ENCODE measurements around the gene RNF115.
"Not testable (repeated sequence)": the region's sequence is repeated elsewhere in the genome, so short reads cannot be mapped to it uniquely, and the experiment has no call there.

The RNF115 gene

DNA sequence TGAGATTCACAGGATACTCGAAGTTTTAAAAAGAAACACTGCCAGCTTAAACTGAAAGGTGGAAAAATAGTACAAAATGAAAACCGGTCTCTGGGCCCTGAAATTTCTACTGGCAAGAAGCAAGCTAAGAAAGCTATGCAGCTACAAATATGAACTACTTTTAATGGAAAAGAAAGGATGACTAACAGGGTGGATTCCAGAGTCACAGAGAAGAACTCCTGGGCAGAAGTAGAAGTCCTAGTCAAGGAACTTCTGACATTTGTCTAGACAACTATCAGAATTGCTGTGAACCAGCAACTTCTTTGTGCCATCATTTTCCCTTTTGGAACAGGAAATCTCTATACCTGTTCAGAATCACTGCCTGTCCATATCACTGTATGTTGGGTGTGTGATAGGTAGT is 66.5 kb downstream of the RNF115 start:
- no peak overlapping the region for H3K9ac ChIP-seq (ENCODE audit: low read length)
- H3K4me3 ChIP-seq (ENCODE audit: low read length): no peak overlapping the region
- no peaks in the 10 kb centered on the region for H3K9me3 ChIP-seq (ENCODE audit: control insufficient read depth, low read length)
- peaks cover 29% of the 10 kb centered on the region for H3K36me3 ChIP-seq (ENCODE audit: control insufficient read depth, insufficient read depth, low read length, severe bottlenecking)
- peaks cover 1% of the 10 kb centered on the region for H3K4me1 ChIP-seq (ENCODE audit: control insufficient read depth, insufficient read depth, low read length)
- DNase-seq (ENCODE audit: low read depth): no peak
- H3K27me3 ChIP-seq (replicated peaks; ENCODE audit: control insufficient read depth, insufficient read depth, low read length): no peaks in the 10 kb centered on the region

DNA sequence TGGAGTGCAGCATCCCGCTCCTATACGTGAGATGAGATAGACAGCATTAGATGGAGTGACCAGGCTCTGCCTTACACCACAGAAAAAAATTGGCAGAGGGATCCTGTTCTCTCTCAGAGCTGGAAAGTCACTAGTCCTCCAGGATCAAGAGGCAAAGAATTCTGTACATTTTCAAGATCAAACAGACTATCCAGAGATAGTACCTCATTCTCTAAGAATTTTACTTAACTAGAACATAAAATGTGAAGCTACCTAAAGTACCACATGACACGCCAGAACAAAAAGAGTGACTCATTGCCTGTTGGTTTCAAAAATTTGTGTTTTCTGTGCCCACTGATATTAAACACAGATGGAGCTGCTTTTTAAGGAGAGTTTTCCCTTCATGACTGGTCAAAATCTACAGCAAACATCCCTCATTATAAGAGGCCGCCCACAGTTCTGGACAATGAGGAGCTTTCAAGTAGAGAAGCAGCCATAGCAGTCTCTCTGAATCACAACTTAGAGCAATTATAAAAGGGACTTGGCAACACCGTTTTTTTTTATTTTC is 72.3 kb downstream of the RNF115 start:
- Histone ChIP-seq H3K36me3 (ENCODE audit: control insufficient read depth, insufficient read depth, low read length, severe bottlenecking) (peaks cover 39% of the 10 kb centered on the region), H3K4me1 (ENCODE audit: control insufficient read depth, insufficient read depth, low read length) (peaks cover 46% of the 10 kb centered on the region), H3K4me3 (ENCODE audit: low read length) (peak overlapping the region; percentile 19), H3K9ac (ENCODE audit: low read length) (peak overlapping the region; percentile 72), H3K9me3 (ENCODE audit: control insufficient read depth, low read length) (no peaks in the 10 kb centered on the region), H3K27me3 (replicated peaks; ENCODE audit: control insufficient read depth, insufficient read depth, low read length) (no peaks in the 10 kb centered on the region)
- DNase-seq (ENCODE audit: low read depth): peak; percentile 94

DNA sequence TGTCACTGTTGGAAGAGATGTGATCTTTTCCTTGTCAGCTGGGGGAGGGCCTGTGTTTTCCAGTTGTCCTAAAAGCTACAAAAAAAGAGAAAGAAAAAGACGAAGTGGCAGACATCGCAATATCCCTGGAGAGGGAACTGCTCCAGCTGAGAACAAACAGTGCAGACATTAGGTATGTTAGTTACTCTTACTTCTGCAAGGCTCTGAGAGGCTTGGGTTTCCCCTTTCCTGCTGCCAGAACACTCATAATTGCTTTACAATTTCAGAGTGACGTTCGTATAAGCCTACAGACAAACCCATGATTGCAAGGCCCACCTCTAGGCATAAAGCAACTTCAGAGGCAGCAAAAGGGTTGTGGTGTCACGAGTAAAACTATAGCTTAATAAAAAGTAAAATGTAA is 73.5 kb downstream of the RNF115 start:
- peaks cover 51% of the 10 kb centered on the region for H3K36me3 ChIP-seq (ENCODE audit: control insufficient read depth, insufficient read depth, low read length, severe bottlenecking)
- H3K4me3 ChIP-seq (ENCODE audit: low read length): no peak overlapping the region
- no peaks in the 10 kb centered on the region for H3K27me3 ChIP-seq (replicated peaks; ENCODE audit: control insufficient read depth, insufficient read depth, low read length)
- no peaks in the 10 kb centered on the region for H3K9me3 ChIP-seq (ENCODE audit: control insufficient read depth, low read length)
- H3K9ac ChIP-seq (ENCODE audit: low read length): no peak overlapping the region
- peak; percentile 50 for DNase-seq (ENCODE audit: low read depth)
- H3K4me1 ChIP-seq (ENCODE audit: control insufficient read depth, insufficient read depth, low read length): peaks cover 46% of the 10 kb centered on the region

DNA sequence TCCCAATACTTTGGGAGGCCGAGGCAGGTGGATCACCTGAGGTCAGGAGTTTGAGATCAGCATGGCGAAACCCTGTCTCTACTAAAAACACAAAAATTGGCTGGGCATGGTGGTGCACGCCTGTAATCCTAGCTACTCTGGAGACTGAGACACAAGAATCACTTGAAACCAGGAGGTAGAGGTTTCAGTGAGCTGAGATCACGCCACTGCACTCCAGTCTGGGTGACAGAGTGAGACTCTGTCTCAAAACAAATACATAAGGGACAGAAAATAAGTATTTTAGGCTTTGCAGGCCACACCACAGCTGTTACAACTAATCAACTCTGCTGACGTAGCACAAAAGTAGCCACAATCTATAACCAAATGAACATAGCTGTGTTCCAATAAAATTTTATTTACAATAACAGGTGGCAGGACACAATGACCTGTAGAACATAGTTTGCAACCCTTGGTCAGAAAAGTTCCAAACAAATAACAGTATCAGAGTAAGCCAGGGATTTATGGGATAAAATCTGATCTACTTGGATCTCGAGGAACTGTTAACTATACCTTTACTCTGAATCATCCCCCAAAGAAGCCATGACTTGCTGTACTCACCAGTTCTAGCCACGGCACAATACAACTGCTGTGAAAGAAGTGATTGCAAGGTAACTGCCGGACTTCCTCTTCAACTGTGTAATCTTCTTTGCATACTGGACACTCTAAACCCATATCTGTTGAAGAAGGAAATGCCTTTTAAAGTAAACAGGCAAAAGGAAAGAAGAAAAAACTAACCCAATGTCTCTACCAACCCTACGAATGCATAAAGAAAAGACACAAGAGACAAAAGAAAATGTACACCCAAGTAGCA is 76.3 kb downstream of the RNF115 start:
- DNase-seq (ENCODE audit: low read depth): no peak
- Histone ChIP-seq H3K4me3 (ENCODE audit: low read length) (no peak overlapping the region), H3K27me3 (replicated peaks; ENCODE audit: control insufficient read depth, insufficient read depth, low read length) (no peaks in the 10 kb centered on the region), H3K9me3 (ENCODE audit: control insufficient read depth, low read length) (no peaks in the 10 kb centered on the region), H3K9ac (ENCODE audit: low read length) (no peak overlapping the region), H3K36me3 (ENCODE audit: control insufficient read depth, insufficient read depth, low read length, severe bottlenecking) (peaks cover 72% of the 10 kb centered on the region), H3K4me1 (ENCODE audit: control insufficient read depth, insufficient read depth, low read length) (peaks cover 46% of the 10 kb centered on the region)

DNA sequence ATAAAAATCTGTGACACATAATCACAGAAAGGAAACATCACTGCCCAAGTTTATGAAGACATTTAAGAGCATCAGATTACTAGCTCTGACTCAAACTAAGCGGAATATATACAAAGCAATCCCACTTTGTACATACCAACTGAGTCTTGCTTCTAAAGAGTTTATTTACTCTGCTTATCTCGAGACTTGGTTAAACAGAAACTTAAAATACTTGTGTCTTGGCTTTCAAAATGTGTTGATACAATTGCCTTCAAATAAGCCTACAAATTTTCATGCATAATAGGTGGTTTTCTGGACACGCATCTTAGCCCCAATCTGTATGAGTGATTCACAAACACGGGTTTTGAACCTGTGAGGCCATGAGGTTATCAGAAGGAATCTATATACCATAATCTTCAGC is 83.6 kb downstream of the RNF115 start:
- H3K4me3 ChIP-seq (ENCODE audit: low read length): no peak overlapping the region
- peak; percentile 87 for DNase-seq (ENCODE audit: low read depth)
- no peaks in the 10 kb centered on the region for H3K27me3 ChIP-seq (replicated peaks; ENCODE audit: control insufficient read depth, insufficient read depth, low read length)
- peaks cover 49% of the 10 kb centered on the region for H3K36me3 ChIP-seq (ENCODE audit: control insufficient read depth, insufficient read depth, low read length, severe bottlenecking)
- no peaks in the 10 kb centered on the region for H3K4me1 ChIP-seq (ENCODE audit: control insufficient read depth, insufficient read depth, low read length)
- H3K9ac ChIP-seq (ENCODE audit: low read length): no peak overlapping the region
- no peaks in the 10 kb centered on the region for H3K9me3 ChIP-seq (ENCODE audit: control insufficient read depth, low read length)

DNA sequence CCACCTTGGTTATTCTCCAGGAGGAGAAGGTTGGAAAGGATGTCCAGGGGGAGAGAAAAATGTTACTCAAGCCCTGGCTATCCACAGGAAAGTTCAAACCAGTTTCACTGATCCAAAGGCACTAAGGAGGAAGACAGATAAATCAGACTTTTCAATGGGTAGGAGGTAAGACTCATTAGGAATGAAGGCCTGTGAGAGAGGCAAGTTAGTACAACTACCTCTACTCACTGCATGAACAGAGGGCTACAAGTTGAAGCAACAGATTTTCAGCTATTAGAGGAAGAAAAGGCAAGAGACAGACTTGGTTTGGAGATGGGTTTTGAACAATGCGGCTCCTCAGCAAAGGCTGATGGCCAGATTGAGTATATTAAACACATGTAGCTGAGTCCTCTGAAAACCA is 87.7 kb downstream of the RNF115 start:
- Histone ChIP-seq H3K9me3 (ENCODE audit: control insufficient read depth, low read length) (no peaks in the 10 kb centered on the region), H3K27me3 (replicated peaks; ENCODE audit: control insufficient read depth, insufficient read depth, low read length) (no peaks in the 10 kb centered on the region), H3K4me3 (ENCODE audit: low read length) (no peak overlapping the region), H3K36me3 (ENCODE audit: control insufficient read depth, insufficient read depth, low read length, severe bottlenecking) (peaks cover 11% of the 10 kb centered on the region), H3K9ac (ENCODE audit: low read length) (no peak overlapping the region), H3K4me1 (ENCODE audit: control insufficient read depth, insufficient read depth, low read length) (peaks cover 7% of the 10 kb centered on the region)
- DNase-seq (ENCODE audit: low read depth): no peak

DNA sequence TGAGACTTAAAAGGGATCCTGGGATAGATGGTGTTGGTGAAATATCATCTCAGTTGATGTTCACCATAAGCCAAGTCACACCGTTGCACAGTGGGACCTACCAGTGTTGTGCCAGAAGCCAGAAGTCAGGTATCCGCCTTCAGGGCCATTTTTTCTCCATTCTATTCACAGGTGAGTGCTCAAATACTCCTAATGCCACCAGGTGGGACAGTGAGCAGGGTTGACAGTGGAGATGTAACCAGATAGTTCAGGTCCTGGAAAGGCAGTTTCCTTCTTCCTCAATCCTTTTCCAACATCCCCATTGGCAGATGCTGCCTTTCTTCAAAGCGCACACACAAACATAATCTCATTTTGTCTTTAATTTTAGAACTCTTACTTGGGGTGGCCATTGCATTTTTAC is 93.0 kb downstream of the RNF115 start:
- Histone ChIP-seq H3K27me3 (replicated peaks; ENCODE audit: control insufficient read depth, insufficient read depth, low read length) (no peaks in the 10 kb centered on the region), H3K9me3 (ENCODE audit: control insufficient read depth, low read length) (no peaks in the 10 kb centered on the region), H3K4me1 (ENCODE audit: control insufficient read depth, insufficient read depth, low read length) (peaks cover 21% of the 10 kb centered on the region), H3K4me3 (ENCODE audit: low read length) (no peak overlapping the region), H3K9ac (ENCODE audit: low read length) (no peak overlapping the region), H3K36me3 (ENCODE audit: control insufficient read depth, insufficient read depth, low read length, severe bottlenecking) (peaks cover 6% of the 10 kb centered on the region)
- no peak for DNase-seq (ENCODE audit: low read depth)

DNA sequence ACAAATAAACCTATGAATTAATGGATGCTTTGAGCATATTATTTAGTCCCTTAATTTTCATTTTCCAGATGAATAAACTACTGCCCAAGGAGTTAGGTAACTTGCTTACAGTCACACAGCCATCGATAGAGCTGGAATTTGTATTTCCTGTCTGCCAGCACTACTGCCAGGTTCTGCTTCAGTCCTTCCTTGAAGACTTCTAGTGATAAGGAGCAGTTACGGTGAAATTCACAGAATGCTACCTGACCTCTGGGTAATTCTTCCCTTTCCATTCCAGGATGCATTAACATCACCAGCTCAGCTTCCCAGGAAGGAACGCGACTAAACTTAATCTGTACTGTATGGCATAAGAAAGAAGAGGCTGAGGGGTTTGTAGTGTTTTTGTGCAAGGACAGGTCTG is 93.4 kb downstream of the RNF115 start:
- H3K36me3 ChIP-seq (ENCODE audit: control insufficient read depth, insufficient read depth, low read length, severe bottlenecking): peaks cover 6% of the 10 kb centered on the region
- no peak overlapping the region for H3K4me3 ChIP-seq (ENCODE audit: low read length)
- H3K9me3 ChIP-seq (ENCODE audit: control insufficient read depth, low read length): no peaks in the 10 kb centered on the region
- no peak for DNase-seq (ENCODE audit: low read depth)
- no peak overlapping the region for H3K9ac ChIP-seq (ENCODE audit: low read length)
- peaks cover 21% of the 10 kb centered on the region for H3K4me1 ChIP-seq (ENCODE audit: control insufficient read depth, insufficient read depth, low read length)
- no peaks in the 10 kb centered on the region for H3K27me3 ChIP-seq (replicated peaks; ENCODE audit: control insufficient read depth, insufficient read depth, low read length)

DNA sequence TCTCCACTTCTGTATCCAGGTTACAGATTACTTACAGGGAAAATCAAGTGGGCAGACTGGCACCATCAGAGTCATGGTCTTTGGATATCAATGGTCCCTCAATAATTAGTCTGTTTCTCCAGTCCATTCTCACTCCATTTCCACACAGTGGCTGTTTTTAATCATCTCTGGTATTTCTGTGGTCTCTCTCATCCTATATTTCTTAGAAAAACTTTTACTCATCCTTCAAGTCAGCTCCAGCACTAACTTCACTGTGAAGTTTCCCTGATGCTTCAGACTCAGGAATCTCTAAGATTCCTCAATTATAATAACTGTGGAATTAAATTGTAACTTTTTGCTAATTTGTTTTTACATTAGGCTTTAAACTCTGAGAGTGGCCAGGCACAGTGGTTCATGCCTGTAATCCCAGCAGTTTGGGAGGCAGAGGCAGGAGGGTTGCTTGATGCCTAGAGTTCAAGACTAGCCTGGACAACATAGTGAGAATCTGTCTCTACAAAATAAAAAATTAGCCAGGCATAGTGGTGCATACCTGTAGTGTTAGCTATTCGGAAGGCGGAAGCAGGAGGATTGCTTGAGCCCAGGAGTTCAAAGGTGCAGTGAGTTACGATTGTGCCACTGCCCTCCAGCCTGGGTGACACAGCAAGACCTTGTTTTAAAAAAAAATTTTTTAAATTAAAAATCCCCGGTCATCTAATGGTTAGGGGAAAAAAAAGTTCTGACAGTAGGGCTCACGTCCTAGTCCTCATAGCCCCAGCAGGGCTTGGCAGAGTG is 94.0 kb downstream of the RNF115 start:
- Histone ChIP-seq H3K9me3 (ENCODE audit: control insufficient read depth, low read length) (no peaks in the 10 kb centered on the region), H3K36me3 (ENCODE audit: control insufficient read depth, insufficient read depth, low read length, severe bottlenecking) (peaks cover 6% of the 10 kb centered on the region), H3K4me3 (ENCODE audit: low read length) (no peak overlapping the region), H3K27me3 (replicated peaks; ENCODE audit: control insufficient read depth, insufficient read depth, low read length) (no peaks in the 10 kb centered on the region), H3K4me1 (ENCODE audit: control insufficient read depth, insufficient read depth, low read length) (peaks cover 21% of the 10 kb centered on the region), H3K9ac (ENCODE audit: low read length) (no peak overlapping the region)
- no peak for DNase-seq (ENCODE audit: low read depth)

DNA sequence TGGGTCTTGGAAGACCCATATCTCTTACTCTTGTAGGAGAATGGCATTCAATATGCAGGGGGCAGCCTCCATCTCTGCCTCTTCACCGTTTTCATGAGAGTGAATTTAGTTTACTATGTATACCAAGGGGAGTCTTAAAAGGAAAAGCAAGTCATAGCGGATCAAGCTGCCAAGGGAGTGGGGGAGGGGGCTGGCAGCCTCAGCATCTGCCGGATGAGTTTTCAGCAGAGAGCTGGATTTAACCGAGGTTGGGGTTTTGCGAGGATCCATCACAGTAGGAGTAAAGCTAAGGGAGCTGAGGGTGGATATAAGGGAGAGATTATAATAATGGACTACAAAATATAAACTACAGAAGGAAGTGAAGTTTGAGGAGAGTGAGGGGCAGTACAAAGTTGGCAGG is 94.7 kb downstream of the RNF115 start:
- Histone ChIP-seq H3K4me1 (ENCODE audit: control insufficient read depth, insufficient read depth, low read length) (peaks cover 18% of the 10 kb centered on the region), H3K27me3 (replicated peaks; ENCODE audit: control insufficient read depth, insufficient read depth, low read length) (no peaks in the 10 kb centered on the region), H3K4me3 (ENCODE audit: low read length) (no peak overlapping the region), H3K9ac (ENCODE audit: low read length) (no peak overlapping the region), H3K9me3 (ENCODE audit: control insufficient read depth, low read length) (no peaks in the 10 kb centered on the region), H3K36me3 (ENCODE audit: control insufficient read depth, insufficient read depth, low read length, severe bottlenecking) (peaks cover 6% of the 10 kb centered on the region)
- no peak for DNase-seq (ENCODE audit: low read depth)

DNA sequence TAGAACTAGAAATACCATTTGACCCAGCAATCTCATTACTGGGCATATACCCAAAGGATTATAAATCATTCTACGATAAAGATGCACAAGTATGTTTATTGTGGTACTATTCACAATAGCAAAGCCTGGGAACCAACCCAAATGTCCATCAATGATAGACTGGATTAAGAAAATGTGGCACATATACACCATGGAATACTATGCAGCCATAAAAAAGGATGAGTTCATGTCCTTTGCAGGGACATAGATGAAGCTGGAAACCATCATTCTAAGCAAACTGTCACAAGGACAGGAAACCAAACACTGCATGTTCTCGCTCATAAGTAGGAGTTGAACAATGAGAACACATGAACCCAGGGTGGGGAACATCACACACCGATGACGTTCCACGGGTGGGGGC is 97.7 kb downstream of the RNF115 start:
- H3K4me1 ChIP-seq (ENCODE audit: control insufficient read depth, insufficient read depth, low read length): peaks cover 20% of the 10 kb centered on the region
- H3K27me3 ChIP-seq (replicated peaks; ENCODE audit: control insufficient read depth, insufficient read depth, low read length); H3K9me3 ChIP-seq (ENCODE audit: control insufficient read depth, low read length); DNase-seq (ENCODE audit: low read depth); H3K4me3 ChIP-seq (ENCODE audit: low read length); H3K36me3 ChIP-seq (ENCODE audit: control insufficient read depth, insufficient read depth, low read length, severe bottlenecking); H3K9ac ChIP-seq (ENCODE audit: low read length): not testable (repeated sequence)

All from adipocyte (in vitro differentiated cells).